Hepatocyte (in vitro differentiated cells): ENCODE data around the gene HOXA6. TPM values are rescaled to one million over a fixed set of nuclear protein-coding genes. Genes with fewer than 3 reads are reported as not detected.

ENCODE experiments used
- DNase-seq: peaks from one replicate; pipeline ENCODE4 v3.0.0-alpha.2; 2016; ENCODE audit warnings: low spot score
- H2AFZ ChIP-seq: fragments of 200-600 bp; sonication (generic); 2 replicates; pipeline ENCODE4 v1.6.0; 2016; ENCODE audit warnings: antibody characterized with exemption, mild to moderate bottlenecking
- H3K27ac ChIP-seq: fragments of 200-600 bp; sonication (generic); 2 replicates; pipeline ENCODE4 v1.5.1; 2016; ENCODE audit warnings: mild to moderate bottlenecking
- H3K27me3 ChIP-seq: fragments of 200-600 bp; sonication (generic); 2 replicates; pipeline ENCODE4 v1.6.1; 2016
- H3K36me3 ChIP-seq: fragments of 200-600 bp; sonication (generic); replicated peaks from 2 replicates; pipeline ENCODE4 v1.5.1; 2016; ENCODE audit warnings: low read depth; ENCODE audit not compliant: insufficient read depth
- H3K4me1 ChIP-seq: fragments of 200-600 bp; sonication (generic); 2 replicates; pipeline ENCODE4 v1.5.1; 2016; ENCODE audit warnings: mild to moderate bottlenecking, moderate library complexity; ENCODE audit not compliant: insufficient read depth
- H3K4me2 ChIP-seq: fragments of 200-600 bp; sonication (generic); 2 replicates; pipeline ENCODE4 v1.6.0; 2016
- H3K4me3 ChIP-seq: fragments of 200-600 bp; sonication (generic); 2 replicates; pipeline ENCODE4 v1.5.1; 2016; ENCODE audit warnings: mild to moderate bottlenecking
- H3K79me2 ChIP-seq: fragments of 200-600 bp; sonication (generic); 2 replicates; pipeline ENCODE4 v1.6.0; 2017; ENCODE audit warnings: mild to moderate bottlenecking
- H3K9me2 ChIP-seq: fragments of 200-600 bp; sonication (generic); replicated peaks from 2 replicates; pipeline ENCODE4 v1.6.0; 2017; ENCODE audit warnings: mild to moderate bottlenecking; ENCODE audit not compliant: insufficient read depth
- H3K9me3 ChIP-seq: fragments of 200-600 bp; sonication (generic); 2 replicates; pipeline ENCODE4 v1.5.1; 2016; ENCODE audit warnings: low read depth, mild to moderate bottlenecking
- H4K20me1 ChIP-seq: fragments of 200-600 bp; sonication (generic); 2 replicates; pipeline ENCODE4 v1.6.0; 2016; ENCODE audit warnings: mild to moderate bottlenecking; ENCODE audit not compliant: insufficient read depth, poor library complexity, severe bottlenecking
- CTCF ChIP-seq: fragments of 200-600 bp; sonication (generic); IDR thresholded peaks from 2 replicates; pipeline ENCODE4 v1.5.1; 2016; ENCODE audit warnings: antibody characterized with exemption, mild to moderate bottlenecking; ENCODE audit not compliant: poor library complexity
- EZH2 ChIP-seq: fragments of 200-600 bp; sonication (generic); IDR thresholded peaks from 2 replicates; pipeline ENCODE4 v1.6.1; 2016; ENCODE audit warnings: antibody characterized with exemption, mild to moderate bottlenecking, borderline replicate concordance
- EZH2phosphoT487 ChIP-seq: fragments of 200-600 bp; sonication (generic); IDR thresholded peaks from one replicate; pipeline ENCODE4 v1.6.1; 2018; ENCODE audit warnings: antibody characterized with exemption, mild to moderate bottlenecking, low read depth, moderate library complexity; ENCODE audit not compliant: unreplicated experiment, severe bottlenecking
- WGBS: methylation state at CpG from one replicate; pipeline ENCODE4 v1.1.6; 2016; ENCODE audit warnings: low lambda C conversion rate; ENCODE audit errors: missing lambda C conversion rate; 5-methylcytosine and 5-hydroxymethylcytosine counted together
- polyA plus RNA-seq: library from polyadenylated mRNA; unstranded; fragments of >200 nt; fragmentation: Nextera tagmentation; extraction: Ambion mirVana; gene quantifications from 2 replicates; pipeline ENCODE4 v1.2.1, GENCODE V29; 2016
- total RNA-seq: library from RNA; depleted of rRNA; stranded (reverse); fragments of >200 nt; gene quantifications from 2 replicates; pipeline ENCODE4 v1.2.3, GENCODE V29; 2014

The HOXA6 gene
- total and polyA plus RNA-seq, 2 experiments from 2014 or later: 0.23 TPM; not detected in 1

DNA sequence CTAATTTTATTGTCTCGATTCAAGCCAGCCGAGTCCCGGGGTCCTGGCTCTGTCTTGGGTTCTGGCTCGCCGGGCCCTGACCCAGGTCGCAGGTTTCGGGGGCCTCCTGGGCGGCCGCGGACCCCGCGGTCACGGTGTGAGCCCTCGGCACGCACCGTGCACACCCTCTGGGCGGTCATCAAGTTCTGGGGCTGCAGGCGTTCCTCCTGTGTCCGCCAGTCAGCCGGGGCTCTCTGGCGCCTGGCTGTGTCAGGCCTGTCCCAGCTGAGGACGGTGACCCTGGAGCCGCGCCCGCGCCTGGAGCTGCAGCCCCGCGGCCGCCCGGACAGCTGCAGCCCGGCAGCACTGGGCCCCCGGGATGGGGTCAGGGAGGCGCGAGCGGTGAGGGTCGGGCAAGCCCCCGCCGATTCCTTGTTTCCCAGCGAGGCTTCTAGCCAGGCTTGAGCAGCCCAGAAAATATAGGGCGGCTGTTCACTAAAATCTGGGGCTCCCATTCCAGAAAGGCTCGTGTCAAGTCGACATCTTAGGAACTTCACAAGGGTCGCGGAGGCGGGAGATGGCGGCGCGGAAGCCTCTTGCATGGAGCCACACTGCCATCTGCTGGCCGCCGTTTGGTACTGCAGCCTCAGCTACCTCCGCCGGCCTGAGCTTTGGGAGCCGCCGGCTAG is 13.1 kb upstream of the HOXA6 start:
- H3K9me2 ChIP-seq: no peaks in the 10 kb centered on the region
- no peak overlapping the region for H3K27ac ChIP-seq
- H3K4me1 ChIP-seq: peaks cover 12% of the 10 kb centered on the region
- no peaks in the 10 kb centered on the region for H3K36me3 ChIP-seq
- peaks cover 92% of the 10 kb centered on the region for H3K27me3 ChIP-seq
- peak; percentile 92 for DNase-seq
- peak overlapping the region; percentile 34 for H3K4me3 ChIP-seq
- no peak for TF ChIP-seq EZH2phosphoT487
- peak; percentile 58 for TF ChIP-seq EZH2
- TF ChIP-seq CTCF: peak; percentile 97
- peak overlapping the region; percentile 96 for H3K4me2 ChIP-seq
- 8% methylated on average over 52 of the region's 54 CpGs for WGBS
- peaks cover 34% of the 10 kb centered on the region for H3K79me2 ChIP-seq
- no peaks in the 10 kb centered on the region for H4K20me1 ChIP-seq
- no peaks in the 10 kb centered on the region for H3K9me3 ChIP-seq
- peak overlapping the region; percentile 78 for H2AFZ ChIP-seq

DNA sequence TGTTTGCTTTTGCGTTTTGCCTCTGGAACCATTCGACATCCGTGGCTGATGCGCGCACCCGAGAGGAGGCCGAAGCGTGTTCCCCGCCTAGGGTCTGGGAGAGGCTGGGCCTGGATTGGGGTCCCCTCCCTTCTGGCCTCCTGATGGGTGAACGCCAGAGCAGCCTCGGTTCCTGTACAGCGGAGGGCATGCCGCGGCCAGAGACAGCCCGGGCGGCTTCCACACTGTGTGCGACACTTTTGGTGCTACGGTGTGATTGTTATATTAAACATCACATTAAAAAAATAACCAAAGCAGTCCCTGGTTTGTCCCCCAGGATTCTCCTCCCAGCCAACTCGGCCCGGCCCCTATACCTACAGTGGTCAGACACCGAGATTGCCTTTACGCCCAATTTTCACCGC is 12.6 kb upstream of the HOXA6 start:
- Histone ChIP-seq H2AFZ (peak overlapping the region; percentile 78), H3K4me1 (peaks cover 14% of the 10 kb centered on the region), H3K4me2 (peak overlapping the region; percentile 96), H3K27ac (no peak overlapping the region), H3K36me3 (no peaks in the 10 kb centered on the region), H3K79me2 (peaks cover 28% of the 10 kb centered on the region), H3K4me3 (peak overlapping the region; percentile 34), H3K9me2 (no peaks in the 10 kb centered on the region), H4K20me1 (no peaks in the 10 kb centered on the region), H3K9me3 (no peaks in the 10 kb centered on the region), H3K27me3 (peaks cover 92% of the 10 kb centered on the region)
- TF ChIP-seq CTCF (no peak), EZH2 (no peak), EZH2phosphoT487 (no peak)
- 59% methylated on average over 23 of the region's 23 CpGs for WGBS
- DNase-seq: peak; percentile 18

- no peaks in the 10 kb centered on the region for H3K9me2 ChIP-seq
- 61% methylated on average over 27 of the region's 27 CpGs for WGBS
- no peaks in the 10 kb centered on the region for H3K36me3 ChIP-seq
- no peaks in the 10 kb centered on the region for H3K9me3 ChIP-seq
- DNase-seq: no peak
- H3K79me2 ChIP-seq: peaks cover 22% of the 10 kb centered on the region
- H3K4me3 ChIP-seq: no peak overlapping the region
- peaks cover 92% of the 10 kb centered on the region for H3K27me3 ChIP-seq
- H4K20me1 ChIP-seq: no peaks in the 10 kb centered on the region
- TF ChIP-seq EZH2phosphoT487 (no peak), CTCF (no peak), EZH2 (no peak)
- H3K4me2 ChIP-seq: peak overlapping the region; percentile 96
- H3K4me1 ChIP-seq: peaks cover 19% of the 10 kb centered on the region
- H3K27ac ChIP-seq: no peak overlapping the region
- no peak overlapping the region for H2AFZ ChIP-seq
Observed at GRCh38 chr7:27159266-27160144, 11.9 kb upstream of the HOXA6 start.
